ENCODE results near the gene DHRSX.

DNA sequence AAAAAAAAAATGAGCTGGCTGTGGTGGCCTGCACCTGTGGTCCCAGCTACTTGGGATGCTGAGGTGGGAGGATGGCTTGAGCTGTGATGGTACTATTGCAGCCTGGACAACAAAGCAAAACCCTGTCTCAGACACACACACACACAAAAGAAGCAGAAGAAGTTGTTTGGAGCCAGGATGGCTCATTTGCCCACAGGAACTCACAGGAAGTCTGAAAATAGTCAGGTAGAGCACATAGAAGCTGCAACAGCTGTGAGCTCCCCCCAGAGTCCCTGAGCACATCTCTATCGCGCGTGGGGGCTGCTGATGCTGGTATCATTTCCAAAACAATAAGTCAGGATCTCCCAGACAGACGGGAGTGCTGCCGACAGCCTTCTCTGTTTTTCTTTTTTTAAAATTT, 13.4 kb upstream of the DHRSX start:
- TF ChIP-seq CTCF (IDR thresholded peaks at IDR 0.05) (no peak), POLR2A (IDR thresholded peaks at IDR 0.05) (no peak), POLR2AphosphoS5 (IDR thresholded peaks at IDR 0.05) (no peak)
